Tibial nerve (tissue), 4 donors: Measurements from ENCODE around the gene OR52B6. TPM values are rescaled to one million over a fixed set of nuclear protein-coding genes. Genes with fewer than 3 reads are reported as not detected.

Source experiments
- DNase-seq, 2 donors: peaks; one replicate each; pipeline ENCODE4 v3.0.0-alpha.2; 2019; ENCODE audit warnings: low spot score in 2 of 2
- H3K27ac ChIP-seq, 4 donors: fragments of 200-600 bp; sonication (generic) in 3 of 4; one replicate each; pipeline ENCODE4 v1.5.1; 2017 to 2019; ENCODE audit warnings: mild to moderate bottlenecking in 1 of 4
- H3K27me3 ChIP-seq, 2 donors: fragments of 200-600 bp; sonication (generic) in 1 of 2; one replicate each; pipeline versions ENCODE4 v1.5.1 to v1.6.0; 2017 to 2019
- H3K36me3 ChIP-seq, 3 donors: fragments of 200-600 bp; sonication (generic); one replicate each; pipeline ENCODE4 v1.5.1; 2018 to 2019
- H3K4me1 ChIP-seq, 4 donors: fragments of 200-600 bp; sonication (generic) in 3 of 4; one replicate each; pipeline ENCODE4 v1.5.1; 2017 to 2019
- H3K4me3 ChIP-seq, 4 donors: fragments of 200-600 bp; sonication (generic) in 3 of 4; one replicate each; pipeline ENCODE4 v1.5.1; 2017 to 2019; ENCODE audit warnings: mild to moderate bottlenecking in 1 of 4, moderate library complexity in 1 of 4
- H3K9me3 ChIP-seq, 4 donors: fragments of 200-600 bp; sonication (generic) in 3 of 4; one replicate each; pipeline ENCODE4 v1.5.1; 2017 to 2019
- CTCF ChIP-seq, 5 experiments: fragments of 200-600 bp in 3 of 5; fragments of 450-650 bp in 2 of 5; sonication (generic) in 3 of 5; IDR thresholded peaks; one replicate each; pipeline ENCODE4 v1.5.1; 2016 to 2019; ENCODE audit warnings: antibody characterized with exemption in 5 of 5, mild to moderate bottlenecking in 3 of 5, moderate library complexity in 2 of 5
- EP300 ChIP-seq, 2 donors: sonication (generic); formaldehyde crosslinking; IDR thresholded peaks; one replicate each; pipeline ENCODE4 v1.6.1; 2017; ENCODE audit warnings: antibody characterized with exemption in 2 of 2, mild to moderate bottlenecking in 1 of 2
- POLR2A ChIP-seq, 2 donors: fragments of 450-650 bp; IDR thresholded peaks; one replicate each; pipeline ENCODE4 v1.6.1; 2017; ENCODE audit warnings: antibody characterized with exemption in 2 of 2, mild to moderate bottlenecking in 2 of 2, moderate library complexity in 2 of 2
- WGBS, 2 donors: methylation state at CpG; one replicate each; pipeline ENCODE4 v1.1.5; 2018; 5-methylcytosine and 5-hydroxymethylcytosine counted together
- total RNA-seq, 4 donors: library from RNA; depleted of rRNA; stranded (reverse); fragments of >200 nt; gene quantifications; one replicate each; pipeline ENCODE4 v1.1.0, GENCODE V29; 2016

Gene OR52B6
- total RNA-seq, 4 donors from 2014 or later = not detected

- Histone ChIP-seq H3K4me1 (no peaks in the 10 kb centered on the region), H3K4me3 (no peak overlapping the region), H3K36me3 (no peaks in the 10 kb centered on the region), H3K27ac (no peak overlapping the region), H3K27me3 (no peaks in the 10 kb centered on the region), H3K9me3 (no peaks in the 10 kb centered on the region)
- DNase-seq = no peak
- TF ChIP-seq POLR2A (IDR thresholded peaks at IDR 0.05) (no peak), CTCF (IDR thresholded peaks at IDR 0.05) (peak in 1 of 5 experiments; percentile 10), EP300 (IDR thresholded peaks at IDR 0.05) (no peak)
- 91 to 93% methylated on average over 11 of the region's 11 CpGs for WGBS, 2 donors
Measured at GRCh38 chr11:5611627-5612026, 30.9 kb downstream of the OR52B6 start.

- no peak for TF ChIP-seq CTCF (IDR thresholded peaks at IDR 0.05)
- TF ChIP-seq EP300 (IDR thresholded peaks at IDR 0.05) = no peak
- TF ChIP-seq POLR2A (IDR thresholded peaks at IDR 0.05) = no peak
- WGBS, 2 donors = 57 to 68% methylated on average over 3 of the region's 3 CpGs
- Histone ChIP-seq H3K36me3 (no peaks in the 10 kb centered on the region), H3K27ac (no peak overlapping the region), H3K9me3 (no peaks in the 10 kb centered on the region), H3K4me3 (no peak overlapping the region), H3K4me1 (peaks cover 0 to 16% (median 7%) of the 10 kb centered on the region in 4 donors), H3K27me3 (no peaks in the 10 kb centered on the region)
- DNase-seq = no peak
Measured at GRCh38 chr11:5618807-5619206, 38.1 kb downstream of the OR52B6 start.

- TF ChIP-seq EP300 (IDR thresholded peaks at IDR 0.05) (peak in 1 of 2 donors; percentile 25), CTCF (IDR thresholded peaks at IDR 0.05) (no peak)
- 66 to 71% methylated on average over 3 of the region's 3 CpGs for WGBS, 2 donors
- H3K9me3 ChIP-seq = no peaks in the 10 kb centered on the region
- DNase-seq = no peak
- H3K36me3 ChIP-seq = no peaks in the 10 kb centered on the region
- no peaks in the 10 kb centered on the region for H3K27me3 ChIP-seq
- H3K4me3 ChIP-seq = no peak overlapping the region
- H3K4me1 ChIP-seq = peaks cover 0 to 33% (median 17%) of the 10 kb centered on the region in 4 donors
- H3K27ac ChIP-seq = peak overlapping the region in 1 of 4 donors; percentile 17
Measured at GRCh38 chr11:5620651-5621521, 40.2 kb downstream of the OR52B6 start.

- Histone ChIP-seq H3K27me3 (no peaks in the 10 kb centered on the region), H3K36me3 (no peaks in the 10 kb centered on the region), H3K4me3 (no peak overlapping the region), H3K9me3 (no peaks in the 10 kb centered on the region), H3K27ac (peak overlapping the region in 1 of 4 donors; percentile 17), H3K4me1 (peaks cover 0 to 40% (median 19%) of the 10 kb centered on the region in 4 donors)
- DNase-seq = no peak
- no peak for TF ChIP-seq POLR2A (IDR thresholded peaks at IDR 0.05)
- TF ChIP-seq CTCF (IDR thresholded peaks at IDR 0.05) = no peak
- TF ChIP-seq EP300 (IDR thresholded peaks at IDR 0.05) = no peak
Measured at GRCh38 chr11:5621580-5621979, 40.9 kb downstream of the OR52B6 start.

GRCh38 chr11:5622802-5623201, 42.1 kb downstream of the OR52B6 start:
- WGBS, 2 donors = 95 to 97% methylated on average over 3 of the region's 3 CpGs
- Histone ChIP-seq H3K27ac (no peak overlapping the region), H3K27me3 (no peaks in the 10 kb centered on the region), H3K4me3 (no peak overlapping the region), H3K9me3 (no peaks in the 10 kb centered on the region), H3K36me3 (no peaks in the 10 kb centered on the region), H3K4me1 (peaks cover 0 to 41% (median 19%) of the 10 kb centered on the region in 4 donors)
- DNase-seq = no peak
- TF ChIP-seq POLR2A (IDR thresholded peaks at IDR 0.05) (no peak), EP300 (IDR thresholded peaks at IDR 0.05) (no peak), CTCF (IDR thresholded peaks at IDR 0.05) (no peak)
